Measurements from ENCODE around the gene CDC16. TPM values are rescaled to one million over a fixed set of nuclear protein-coding genes. Genes with fewer than 3 reads are reported as not detected.
A peak's percentile ranks its signal among the peaks of the same experiment; 100 is the strongest.

Gene CDC16
- total and polyA plus RNA-seq, 2 donors from 2014 or later = 49.3 to 57.7 TPM

GRCh38 chr13:114314074-114314912 is 79.6 kb downstream of the CDC16 start, which contains the start of gene CHAMP1:
CHAMP1 (plus strand) TSS chr13:114314503; CDS start chr13:114323843, 9,340 bp downstream.
- peaks cover 0 to 14% (median 1%) of the 10 kb centered on the region in 3 donors for H3K4me1 ChIP-seq (ENCODE audit: control insufficient read depth in 2 of 3, insufficient read depth in 2 of 3, low read depth in 1 of 3, low read length in 3 of 3)
- H3K4me3 ChIP-seq (ENCODE audit: low read length in 3 of 3) = peak within 1 kb of the TSS; percentile 65 to 89 (median 79)
- peak within 1 kb of the TSS; percentile 56 to 86 (median 66) for H3K9ac ChIP-seq (ENCODE audit: low read length in 3 of 3)
- H3K9me3 ChIP-seq (ENCODE audit: control insufficient read depth in 2 of 3, insufficient read depth in 1 of 3, low read length in 3 of 3) = no peaks in the 10 kb centered on the region
- intact Hi-C loops (cut with DNase I) = no loop called here
- DNase-seq (peak; percentile 96 to 99 (median 97)), FAIRE-seq (no peak)
- no peaks in the 10 kb centered on the region for H3K27me3 ChIP-seq (ENCODE audit: control insufficient read depth, insufficient read depth, low read length)
- H3K27ac ChIP-seq (ENCODE audit: low read depth in 2 of 2, low read length in 2 of 2) = peak within 1 kb of the TSS; percentile 81 to 85
- H3K36me3 ChIP-seq (ENCODE audit: control insufficient read depth in 2 of 3, insufficient read depth in 3 of 3, low read length in 3 of 3) = no peaks in the 10 kb centered on the region
- TF ChIP-seq CTCF (IDR thresholded peaks at IDR 0.05; ENCODE audit: borderline replicate concordance, extremely low read depth, insufficient read depth) = no peak

GRCh38 chr13:114315074-114315785 is 80.5 kb downstream of the CDC16 start:
- H3K9ac ChIP-seq (ENCODE audit: low read length in 3 of 3) = peak overlapping the region in 2 of 3 donors; percentile 56 to 66
- DNase-seq (no peak), FAIRE-seq (no peak)
- no peaks in the 10 kb centered on the region for H3K9me3 ChIP-seq (ENCODE audit: control insufficient read depth in 2 of 3, insufficient read depth in 1 of 3, low read length in 3 of 3)
- H3K4me3 ChIP-seq (ENCODE audit: low read length in 3 of 3) = peak overlapping the region; percentile 65 to 89 (median 76)
- H3K36me3 ChIP-seq (ENCODE audit: control insufficient read depth in 2 of 3, insufficient read depth in 3 of 3, low read length in 3 of 3) = no peaks in the 10 kb centered on the region
- H3K27ac ChIP-seq (ENCODE audit: low read depth in 2 of 2, low read length in 2 of 2) = peak overlapping the region in 1 of 2 donors; percentile 81
- intact Hi-C loops (cut with DNase I) = no loop called here
- no peaks in the 10 kb centered on the region for H3K27me3 ChIP-seq (ENCODE audit: control insufficient read depth, insufficient read depth, low read length)
- TF ChIP-seq CTCF (IDR thresholded peaks at IDR 0.05; ENCODE audit: borderline replicate concordance, extremely low read depth, insufficient read depth) = no peak
- H3K4me1 ChIP-seq (ENCODE audit: control insufficient read depth in 2 of 3, insufficient read depth in 2 of 3, low read depth in 1 of 3, low read length in 3 of 3) = peaks cover 0 to 14% (median 4%) of the 10 kb centered on the region in 3 donors

- H3K9me3 ChIP-seq (ENCODE audit: control insufficient read depth in 2 of 3, insufficient read depth in 1 of 3, low read length in 3 of 3) = no peaks in the 10 kb centered on the region
- intact Hi-C loops (cut with DNase I) = no loop called here
- peaks cover 0 to 11% (median 9%) of the 10 kb centered on the region in 3 donors for H3K36me3 ChIP-seq (ENCODE audit: control insufficient read depth in 2 of 3, insufficient read depth in 3 of 3, low read length in 3 of 3)
- DNase-seq (no peak), FAIRE-seq (no peak)
- H3K4me3 ChIP-seq (ENCODE audit: low read length in 3 of 3) = no peak overlapping the region
- H3K27ac ChIP-seq (ENCODE audit: low read depth in 2 of 2, low read length in 2 of 2) = no peak overlapping the region
- peaks cover 0 to 14% (median 4%) of the 10 kb centered on the region in 3 donors for H3K4me1 ChIP-seq (ENCODE audit: control insufficient read depth in 2 of 3, insufficient read depth in 2 of 3, low read depth in 1 of 3, low read length in 3 of 3)
- no peak for TF ChIP-seq CTCF (IDR thresholded peaks at IDR 0.05; ENCODE audit: borderline replicate concordance, extremely low read depth, insufficient read depth)
- H3K27me3 ChIP-seq (ENCODE audit: control insufficient read depth, insufficient read depth, low read length) = no peaks in the 10 kb centered on the region
- H3K9ac ChIP-seq (ENCODE audit: low read length in 3 of 3) = no peak overlapping the region
These were observed 83.9 kb downstream of the CDC16 start for GRCh38 chr13:114318624-114319023.

All from kidney (tissue), 14 donors.